GM03348 (cell line): ENCODE measurements around the gene ZNF492.
"Not testable (repeated sequence)": the region's sequence is repeated elsewhere in the genome, so short reads cannot be mapped to it uniquely, and the experiment has no call there.

Experiments used
- DNase-seq: peaks from one replicate; pipeline ENCODE4 v3.0.0; 2012; ENCODE audit warnings: low spot score

ZNF492 gene

DNA sequence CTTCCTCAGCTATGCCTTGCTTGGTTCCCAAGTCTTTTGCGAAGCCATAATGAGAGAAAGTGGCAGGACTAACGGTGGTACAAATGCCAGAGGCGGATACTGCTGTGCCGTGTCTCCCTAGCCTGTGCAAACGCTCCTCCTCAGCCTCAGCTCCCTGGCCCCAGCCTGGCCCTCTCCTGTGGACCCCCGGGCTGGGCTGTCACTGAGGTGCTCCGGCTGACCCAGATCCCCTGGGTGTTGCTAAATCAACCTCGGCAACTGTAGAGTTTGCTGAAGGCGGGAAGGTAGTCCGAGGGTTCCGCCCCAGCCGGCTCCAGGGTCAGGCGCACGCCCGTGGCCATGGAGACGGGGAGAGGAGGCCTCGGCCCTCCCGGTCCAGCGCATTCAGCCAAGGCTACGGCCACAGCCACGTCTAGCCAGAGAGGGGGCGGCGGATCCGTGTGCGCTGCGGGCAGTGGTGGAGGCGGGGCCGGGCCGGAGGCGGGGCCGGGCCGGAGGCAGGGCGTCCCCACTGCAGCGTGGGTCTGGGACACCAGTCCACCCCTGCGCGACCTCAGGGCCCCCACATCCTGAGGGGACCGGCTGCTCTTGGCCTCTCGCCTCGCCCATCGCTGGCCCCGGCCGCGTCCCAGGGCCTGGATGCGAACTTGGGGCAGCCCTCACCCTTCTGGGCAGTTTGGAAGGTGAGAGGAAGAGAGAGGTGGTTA, 16.4 kb upstream of the ZNF492 start:
- no peak for DNase-seq

DNA sequence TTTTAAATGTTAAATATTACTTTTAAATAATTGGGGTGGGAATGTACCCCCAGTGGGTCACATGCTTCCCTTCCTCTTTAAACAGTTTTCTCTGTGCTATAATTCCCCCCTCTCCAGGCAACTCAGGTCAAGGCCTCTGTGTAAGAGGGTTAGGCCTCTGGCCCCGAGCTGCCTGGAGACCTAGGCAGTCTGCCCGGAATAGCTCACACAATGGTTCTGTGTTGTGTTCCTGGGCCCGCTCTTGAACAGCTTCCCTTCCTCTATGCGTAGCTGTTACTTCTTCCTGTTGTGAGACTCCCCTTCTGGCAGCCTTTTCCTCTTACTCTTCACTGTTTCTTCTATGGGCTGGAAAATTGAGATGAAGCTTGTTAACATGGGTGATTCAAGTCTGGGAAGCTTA, 14.8 kb upstream of the ZNF492 start:
- no peak for DNase-seq

DNA sequence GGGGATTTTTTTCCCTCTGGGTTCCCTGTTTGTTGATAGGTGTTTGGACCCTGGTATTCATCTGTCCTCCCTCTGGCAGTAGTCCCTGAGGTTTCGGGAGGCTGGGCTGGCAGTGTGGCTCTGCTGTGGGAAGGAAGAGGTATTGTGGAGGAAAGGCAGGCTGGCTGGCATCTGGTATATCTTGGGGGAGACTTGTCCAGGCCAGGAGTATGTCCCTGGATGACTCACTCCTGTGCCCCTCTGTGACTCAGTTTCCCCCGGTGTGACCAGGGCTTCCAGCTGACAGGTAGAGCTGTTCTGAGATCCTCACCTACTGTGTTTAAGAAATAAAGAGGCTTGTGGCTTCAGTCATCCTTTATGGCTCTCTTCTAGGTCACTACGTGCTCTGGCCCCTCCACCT, 14.2 kb upstream of the ZNF492 start:
- no peak for DNase-seq

DNA sequence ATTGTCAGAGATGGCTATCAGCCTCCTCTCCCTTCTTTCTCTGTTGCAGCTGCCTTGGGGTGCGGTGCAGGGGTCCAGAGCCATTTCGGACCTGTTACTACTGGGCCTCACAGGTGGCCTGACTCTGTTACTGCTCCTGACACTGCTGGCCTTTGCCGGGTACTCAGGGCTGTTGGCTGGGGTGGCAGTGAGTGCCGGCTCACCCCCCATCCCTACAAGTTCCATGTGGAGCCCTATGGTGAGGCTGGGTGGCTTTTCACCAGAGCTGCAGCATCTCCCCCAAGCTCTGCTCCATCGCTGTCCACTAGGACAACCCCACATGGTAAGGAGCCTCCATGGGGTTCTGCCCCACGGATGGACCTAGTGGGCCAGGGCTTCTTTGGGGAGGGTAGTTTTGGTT, 13.7 kb upstream of the ZNF492 start:
- no peak for DNase-seq

DNA sequence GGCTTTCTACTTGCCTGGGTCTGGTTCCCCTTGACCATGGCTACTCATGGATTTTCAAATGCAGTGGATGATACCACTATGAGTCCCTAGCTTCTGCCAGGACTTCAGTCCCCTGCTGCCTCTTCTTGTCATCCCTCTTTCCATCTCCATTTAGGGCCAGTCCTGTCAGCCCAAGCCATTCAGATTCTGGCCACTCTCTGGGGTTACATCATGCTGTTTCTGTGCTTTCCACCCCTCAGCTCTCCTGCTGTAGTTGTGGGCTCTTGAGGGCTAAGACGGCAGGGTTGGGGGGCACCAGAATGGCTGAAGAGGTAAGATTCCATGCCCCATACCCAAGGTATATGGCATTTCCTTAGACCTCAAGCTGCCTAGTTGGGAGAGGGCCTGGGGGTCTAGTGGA, 13.2 kb upstream of the ZNF492 start:
- DNase-seq, result no peak

DNA sequence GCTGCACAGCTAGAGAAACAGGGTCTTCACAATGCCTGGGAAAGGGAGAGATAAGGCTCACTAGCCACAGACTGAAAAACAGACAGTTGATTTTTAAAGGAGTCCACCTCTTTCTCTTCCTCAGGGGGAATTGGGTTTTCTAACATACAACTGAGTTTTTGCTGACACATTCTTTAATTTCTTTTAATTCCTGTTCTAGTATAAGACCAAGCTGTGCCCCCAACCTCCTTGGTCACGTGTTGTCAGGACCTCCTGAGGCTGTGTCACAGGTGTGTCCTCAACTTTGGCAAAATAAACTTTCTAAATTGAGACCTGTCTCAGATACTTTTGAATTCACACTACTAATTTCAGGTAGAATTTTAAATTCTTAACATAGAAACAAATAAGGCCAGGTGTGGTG, 12.1 kb upstream of the ZNF492 start:
- no peak for DNase-seq

DNA sequence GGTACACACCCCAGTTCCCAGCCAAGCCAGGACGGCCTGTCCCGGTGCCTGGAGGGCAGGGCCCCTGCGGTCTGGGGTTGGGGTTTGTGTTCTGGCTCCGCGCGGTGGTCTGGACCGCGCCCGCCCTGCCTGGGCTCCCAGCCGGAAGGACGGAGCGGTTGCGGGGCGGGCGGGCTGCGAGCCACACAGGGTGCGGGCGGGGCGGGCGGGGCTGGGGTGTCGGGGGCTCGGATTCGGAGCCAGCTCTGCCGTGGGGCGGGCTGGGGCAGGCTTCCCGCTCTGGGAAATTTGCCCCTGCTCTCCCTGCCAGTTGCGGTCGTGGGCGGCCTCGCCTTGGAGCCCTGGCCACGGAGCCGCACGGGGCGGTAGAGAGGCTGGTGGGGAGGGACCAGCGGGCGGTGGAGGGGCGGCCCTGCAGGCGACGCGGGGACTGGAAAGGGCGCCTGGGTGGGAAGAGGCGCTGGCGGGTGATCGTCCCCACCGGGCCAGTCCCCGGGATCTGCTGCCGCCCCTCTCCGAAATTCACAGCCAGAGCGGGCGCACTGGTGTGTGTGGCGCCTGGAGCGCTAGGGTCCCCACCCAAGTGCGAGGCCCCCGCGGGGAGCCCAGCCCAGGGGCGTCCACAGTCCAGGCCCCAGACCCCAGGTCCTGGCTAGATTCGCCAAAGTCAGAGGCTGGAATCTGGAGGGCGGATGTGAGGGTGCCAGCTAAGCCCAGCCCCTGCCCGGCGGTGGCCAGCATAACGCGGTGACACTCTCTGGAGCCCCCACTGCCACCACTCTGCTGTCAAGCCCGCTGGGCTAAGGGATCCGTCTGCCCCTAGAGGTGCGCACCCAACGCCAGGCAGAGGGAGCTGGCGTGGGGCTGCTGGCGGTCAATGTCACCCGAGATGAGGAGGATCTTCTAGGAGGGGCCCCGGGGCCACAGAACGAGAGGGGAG, 11.0 kb upstream of the ZNF492 start:
- no peak for DNase-seq

DNA sequence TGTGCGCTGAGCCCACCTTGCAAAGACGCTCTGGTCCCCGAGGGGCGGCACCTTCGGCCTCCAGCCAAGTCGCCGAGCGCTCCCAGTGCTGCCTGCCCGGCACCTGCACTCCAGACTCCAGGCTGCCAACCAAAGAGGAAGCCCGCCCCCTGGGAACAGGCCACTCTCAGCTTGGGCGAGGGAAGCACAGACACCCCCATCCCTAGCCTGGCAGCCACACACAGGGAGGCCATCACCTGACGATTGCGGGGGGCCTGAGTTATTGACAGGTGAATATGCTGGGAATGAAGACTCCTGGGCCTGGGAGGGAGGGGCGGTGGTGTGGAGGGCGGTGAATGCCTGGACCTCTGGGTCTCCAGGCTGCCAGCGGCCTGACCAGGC, 10.3 kb upstream of the ZNF492 start:
- no peak for DNase-seq

DNA sequence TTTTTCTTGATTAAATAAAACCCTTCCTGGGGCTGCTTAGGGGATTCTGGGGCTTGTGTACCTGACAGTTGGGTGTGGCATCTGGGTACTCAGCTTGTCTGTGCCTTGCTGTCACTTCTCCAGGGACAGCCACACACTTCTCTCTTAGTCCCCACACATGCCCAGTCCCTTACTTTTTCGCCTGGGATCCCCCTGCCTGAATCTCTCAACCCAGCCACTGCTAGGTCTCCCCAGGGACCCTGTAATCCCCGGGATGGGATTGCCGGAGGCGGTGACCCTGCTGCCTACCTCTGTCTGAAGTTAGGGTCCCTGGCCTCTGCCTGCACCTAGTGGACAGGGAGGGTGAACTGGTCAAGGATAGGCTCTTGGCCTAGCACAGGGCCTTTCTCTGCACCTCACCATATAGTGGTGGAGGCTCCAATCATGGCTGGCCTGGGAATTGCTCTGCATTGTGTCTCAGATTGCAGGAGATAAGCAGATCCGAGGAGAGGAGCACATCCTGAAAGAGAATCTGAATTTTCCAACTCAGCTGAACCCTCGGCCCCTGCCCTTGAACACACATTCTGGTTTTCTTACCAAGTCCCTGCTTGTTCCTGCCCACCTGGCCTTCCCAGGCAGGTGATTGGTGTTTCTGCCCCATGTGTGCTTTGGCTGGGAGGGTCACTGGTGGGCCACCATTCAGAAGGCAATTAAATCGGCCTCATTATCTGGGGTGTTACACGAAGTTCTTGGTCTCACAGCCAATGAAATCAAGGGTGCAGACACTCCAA, 8.7 kb upstream of the ZNF492 start:
- DNase-seq, result no peak

DNA sequence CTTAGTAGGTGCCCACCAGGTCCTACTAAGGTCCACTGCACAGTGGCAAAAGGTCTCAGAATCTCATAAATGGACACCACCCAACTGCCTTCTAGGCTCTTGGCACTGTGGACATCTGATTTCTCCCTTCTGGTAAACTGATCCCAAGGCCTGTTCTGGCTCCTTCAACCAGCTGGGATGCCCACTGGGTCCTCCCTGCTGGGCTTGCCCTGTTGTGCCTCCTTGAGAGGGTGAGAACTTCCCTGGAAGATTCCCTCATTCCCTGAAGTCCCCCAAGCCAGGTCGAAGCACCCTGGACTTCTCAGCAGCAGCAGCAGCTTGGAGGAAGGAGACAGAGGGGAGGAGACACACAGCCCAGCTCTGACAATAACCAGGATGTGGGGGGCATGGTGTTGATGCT, 6.6 kb upstream of the ZNF492 start:
- DNase-seq, result no peak

DNA sequence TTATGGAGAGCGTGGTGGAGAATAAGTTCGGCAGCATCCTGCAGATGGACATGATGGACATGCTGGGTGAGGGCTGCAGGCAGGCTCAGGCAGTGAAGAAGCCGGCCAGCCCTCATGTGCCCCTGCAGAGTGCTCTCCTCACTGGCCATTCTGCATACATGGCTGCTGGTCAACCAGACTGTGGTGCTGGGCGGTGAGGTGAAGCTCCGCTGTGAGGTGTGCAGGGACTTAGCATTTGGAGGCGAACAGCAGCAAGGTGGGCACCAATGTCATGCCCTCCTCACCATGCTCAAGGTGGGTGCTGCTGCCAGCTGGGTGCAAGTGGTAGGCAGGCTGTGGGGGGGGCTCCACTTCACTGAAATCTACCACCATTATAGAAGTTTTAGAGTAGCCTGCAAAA, 5.7 kb upstream of the ZNF492 start:
- no peak for DNase-seq

DNA sequence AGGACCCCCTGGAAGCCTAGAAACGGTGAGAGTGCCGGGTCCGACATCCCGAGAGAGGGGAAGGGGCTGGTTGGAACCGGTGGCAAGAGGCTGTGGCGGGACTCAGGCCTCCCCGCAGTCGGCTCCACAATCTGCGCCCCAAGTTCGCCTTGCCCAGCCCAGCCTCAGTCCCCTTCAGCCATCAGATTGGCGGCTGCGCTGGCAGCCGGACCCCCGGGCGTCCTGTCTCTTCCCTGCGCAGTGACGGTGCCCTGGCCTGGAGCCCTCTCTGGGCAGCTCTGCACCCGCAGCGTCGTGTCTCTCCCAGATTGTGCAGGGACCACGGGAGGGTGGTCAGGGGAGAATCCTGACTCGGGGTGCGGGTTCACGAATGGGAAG, 315 bp downstream of the ZNF492 start:
- DNase-seq, result no peak

DNA sequence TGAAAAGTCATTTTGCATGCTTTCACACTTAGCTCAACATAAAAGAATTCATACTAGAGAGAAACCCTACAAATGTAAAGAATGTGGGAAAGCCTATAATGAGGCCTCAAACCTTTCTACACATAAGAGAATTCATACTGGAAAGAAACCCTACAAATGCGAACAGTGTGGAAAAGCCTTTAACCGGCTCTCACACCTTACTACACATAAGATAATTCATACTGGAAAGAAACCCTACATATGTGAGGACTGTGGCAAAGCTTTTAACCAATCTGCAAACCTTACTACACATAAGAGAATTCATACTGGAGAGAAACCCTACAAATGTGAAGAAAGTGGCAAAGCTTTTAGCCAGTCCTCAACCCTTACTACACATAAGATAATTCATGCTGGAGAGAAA, 51.4 kb downstream of the ZNF492 start:
- DNase-seq, result not testable (repeated sequence)

DNA sequence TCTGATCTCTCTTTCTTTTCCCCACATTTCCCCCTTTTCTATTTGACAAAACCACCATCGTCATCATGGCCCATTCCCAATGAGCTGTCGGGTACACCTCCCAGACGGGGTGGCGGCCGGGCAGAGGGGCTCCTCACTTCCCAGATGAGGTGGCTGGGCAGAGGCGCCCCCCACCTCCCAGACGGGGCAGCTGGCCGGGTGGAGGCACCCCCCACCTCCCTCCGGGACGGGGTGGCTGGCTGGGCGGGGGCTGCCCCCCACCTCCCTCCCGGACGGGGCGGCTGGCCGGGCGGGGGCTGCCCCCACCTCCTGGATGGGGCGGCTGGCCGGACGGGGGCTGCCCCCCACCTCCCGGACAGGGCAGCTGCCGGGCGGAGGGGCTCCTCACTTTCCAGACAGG, 68.5 kb downstream of the ZNF492 start:
- not testable (repeated sequence) for DNase-seq

DNA sequence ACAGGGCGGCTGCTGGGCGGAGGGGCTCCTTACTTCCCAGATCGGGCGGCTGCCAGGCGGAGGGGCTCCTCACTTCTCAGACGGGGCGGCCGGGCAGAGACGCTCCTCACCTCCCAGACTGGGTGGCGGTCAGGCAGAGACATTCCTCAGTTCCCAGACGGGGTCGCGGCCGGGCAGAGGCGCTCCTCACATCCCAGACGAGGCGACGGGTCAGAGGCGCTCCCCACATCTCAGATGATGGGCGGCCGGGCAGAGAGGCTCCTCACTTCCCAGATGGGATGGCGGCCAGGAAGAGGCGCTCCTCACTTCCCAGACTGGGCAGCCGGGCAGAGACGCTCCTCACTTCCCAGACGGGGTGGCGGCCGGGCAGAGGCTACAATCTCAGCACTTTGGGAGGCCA, 69.0 kb downstream of the ZNF492 start:
- not testable (repeated sequence) for DNase-seq

DNA sequence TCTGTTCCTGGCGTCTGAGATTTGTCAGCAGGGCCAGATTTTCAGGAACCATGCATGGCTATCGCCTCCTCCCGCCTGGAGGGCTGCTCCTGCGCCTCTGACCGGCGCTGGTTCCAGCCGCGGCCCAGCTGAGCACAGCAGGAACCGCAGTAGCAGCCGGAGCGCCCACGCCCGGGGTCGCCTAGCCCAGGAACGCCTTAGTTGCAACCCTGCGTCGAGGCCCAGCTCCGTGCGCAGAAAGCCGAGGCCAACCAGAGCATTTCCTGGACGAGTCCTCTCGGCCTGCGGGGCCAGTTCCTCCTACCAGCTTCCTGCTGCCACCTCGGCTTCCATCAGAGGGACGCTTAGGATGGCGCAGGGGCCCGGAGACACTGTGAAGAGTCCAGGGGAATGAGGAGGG, 74.9 kb downstream of the ZNF492 start:
- DNase-seq, result no peak
